Measurements from ENCODE around the gene NTN4.
"Not testable (repeated sequence)": the region's sequence is repeated elsewhere in the genome, so short reads cannot be mapped to it uniquely, and the experiment has no call there.

NTN4 gene

GRCh38 chr12:95756362-95756761, 34.2 kb downstream of the NTN4 start:
- no peak for DNase-seq (ENCODE audit: low read depth in 1 of 2, low spot score in 1 of 2)

DNA sequence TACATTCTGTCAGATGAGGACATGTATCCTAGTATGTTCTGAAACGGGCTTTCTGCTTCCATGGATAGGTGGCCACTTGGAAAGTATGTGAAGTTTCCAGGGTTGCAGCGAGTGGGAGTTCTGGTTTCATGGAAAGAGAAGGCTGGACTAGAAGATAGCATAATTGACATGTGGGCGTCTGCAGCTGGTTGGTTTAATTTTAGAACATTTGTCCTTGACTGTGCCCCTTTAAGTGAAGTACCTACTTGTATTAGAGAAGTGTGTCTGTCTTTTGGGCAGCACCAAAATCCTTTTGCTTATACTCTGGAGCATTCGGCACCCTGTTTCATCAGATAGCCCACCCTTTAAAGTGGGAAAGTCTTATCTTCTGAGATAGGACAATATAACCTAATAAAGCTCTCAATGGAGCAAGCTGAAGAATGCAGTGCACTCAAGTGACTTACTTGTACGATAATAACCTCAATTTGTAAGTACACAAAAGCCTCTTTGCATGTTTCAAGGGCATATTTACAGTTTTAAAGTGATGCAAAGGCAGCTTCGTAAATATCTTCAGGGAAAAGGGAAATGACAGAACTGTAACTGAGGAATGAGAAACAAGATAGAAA, 35.2 kb downstream of the NTN4 start:
- DNase-seq (ENCODE audit: low read depth in 1 of 2, low spot score in 1 of 2): no peak

GRCh38 chr12:95746062-95746461, 44.5 kb downstream of the NTN4 start:
- not testable (repeated sequence) for DNase-seq (ENCODE audit: low read depth in 1 of 2, low spot score in 1 of 2)

DNA sequence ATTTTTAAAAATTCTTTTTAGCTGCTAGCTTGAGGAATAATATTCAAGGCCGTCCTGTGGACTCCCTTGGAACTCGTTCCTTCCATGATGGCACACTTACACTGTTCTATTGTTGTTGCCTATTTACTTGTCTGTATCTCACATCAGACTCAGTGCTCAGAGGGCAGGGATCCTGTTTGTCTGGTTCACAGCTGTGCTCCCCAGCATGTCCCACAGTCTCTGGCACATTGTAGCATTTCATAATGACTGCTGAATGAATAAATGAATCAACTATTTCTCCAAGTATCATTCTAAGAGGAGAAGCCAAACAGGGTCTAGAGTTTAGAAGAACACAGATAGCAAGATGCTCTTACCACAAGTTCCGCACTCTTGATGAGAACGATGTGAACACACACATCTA, 48.0 kb downstream of the NTN4 start:
- DNase-seq (ENCODE audit: low read depth in 1 of 2, low spot score in 1 of 2): no peak

DNA sequence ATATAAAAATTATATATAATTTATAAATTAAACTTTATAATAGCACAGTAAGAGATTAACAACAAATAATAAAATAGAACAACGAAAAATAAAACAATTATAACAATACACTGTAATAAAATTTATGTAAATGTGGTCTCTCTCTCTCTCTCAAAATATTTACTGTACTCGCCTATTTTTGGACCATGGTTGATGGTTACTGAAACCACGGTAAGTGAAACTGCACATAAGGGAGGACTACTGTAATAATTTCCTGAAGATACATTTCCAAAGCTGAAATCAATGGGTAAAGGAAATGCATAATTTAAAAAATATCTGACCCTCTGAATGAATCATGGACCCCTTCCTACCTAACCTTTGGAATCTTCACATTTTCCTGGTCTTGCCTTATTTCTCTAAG, 48.9 kb downstream of the NTN4 start:
- no peak for DNase-seq (ENCODE audit: low read depth in 1 of 2, low spot score in 1 of 2)

DNA sequence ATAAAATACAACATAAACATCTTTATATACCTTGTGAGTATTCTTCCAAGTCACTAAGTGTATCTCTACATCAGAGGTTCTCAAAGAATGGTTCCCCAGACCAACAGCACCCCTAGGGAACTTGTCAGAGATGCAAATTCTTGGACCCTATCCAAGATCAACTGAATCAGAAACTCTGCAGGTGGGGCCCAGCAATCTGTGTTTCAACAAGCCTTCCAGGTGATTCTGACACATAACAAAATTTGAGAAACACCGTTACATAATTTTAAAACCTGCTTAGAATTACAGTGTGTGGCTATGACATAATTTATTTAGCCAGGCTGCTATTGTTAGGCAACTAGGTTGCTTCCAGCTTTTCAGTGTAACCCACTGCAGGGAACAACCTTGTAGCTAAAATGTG, 49.8 kb downstream of the NTN4 start:
- DNase-seq (ENCODE audit: low read depth in 1 of 2, low spot score in 1 of 2): no peak

GRCh38 chr12:95739561-95740313, 50.8 kb downstream of the NTN4 start:
- no peak for DNase-seq (ENCODE audit: low read depth in 1 of 2, low spot score in 1 of 2)

DNA sequence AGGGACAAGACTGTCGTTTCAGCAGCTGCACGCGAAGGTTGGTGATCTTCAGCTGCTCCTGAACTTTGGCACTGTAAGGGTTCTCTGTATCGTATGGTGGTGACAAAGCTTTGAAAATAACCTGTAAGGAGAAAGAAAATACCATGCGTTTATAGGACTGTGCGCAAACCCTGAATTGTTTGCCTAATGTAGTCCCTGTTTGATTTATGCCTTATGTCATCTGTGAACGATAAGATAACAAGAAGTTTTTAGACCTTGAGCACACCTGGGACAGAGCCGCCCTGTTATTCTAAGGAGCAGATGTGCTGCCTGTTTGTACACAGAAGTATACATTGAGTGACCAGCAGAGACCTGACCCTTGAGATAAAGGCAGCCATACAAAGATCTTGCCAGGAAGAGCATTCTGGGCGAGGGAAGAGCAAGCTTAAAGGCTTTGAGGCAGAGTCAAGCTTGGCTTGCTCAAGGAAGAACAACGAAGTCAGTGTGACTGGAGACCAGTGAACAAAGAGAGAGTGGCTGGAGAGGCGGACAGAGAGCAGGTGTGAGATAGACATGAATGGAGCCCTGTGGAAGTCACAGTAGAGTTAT, 52.4 kb downstream of the NTN4 start:
- DNase-seq (ENCODE audit: low read depth in 1 of 2, low spot score in 1 of 2): no peak

DNA sequence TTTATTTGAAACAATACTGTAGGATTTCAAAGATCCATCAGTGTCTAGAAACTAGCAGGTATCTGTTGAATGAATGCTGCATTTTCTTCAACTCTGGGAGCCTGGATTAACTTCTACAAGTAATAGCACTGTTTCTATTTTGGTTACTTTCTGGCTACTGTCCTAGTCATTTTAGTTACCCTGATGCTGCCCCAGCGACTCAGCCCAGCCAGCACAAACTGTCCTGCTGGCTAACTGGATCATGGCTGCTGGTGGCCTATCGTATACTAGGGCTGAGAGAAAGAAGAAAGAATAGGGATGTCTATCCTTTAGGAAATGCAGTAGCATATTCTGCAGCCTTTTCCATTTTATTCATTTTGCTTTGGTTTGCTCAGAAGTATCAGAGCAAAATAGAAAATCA, 53.9 kb downstream of the NTN4 start:
- no peak for DNase-seq (ENCODE audit: low read depth in 1 of 2, low spot score in 1 of 2)

GRCh38 chr12:95735728-95736127, 54.8 kb downstream of the NTN4 start:
- DNase-seq (ENCODE audit: low read depth in 1 of 2, low spot score in 1 of 2): not testable (repeated sequence)

- no peak for DNase-seq (ENCODE audit: low read depth in 1 of 2, low spot score in 1 of 2)
Observed at GRCh38 chr12:95733141-95733825, 57.3 kb downstream of the NTN4 start.

DNA sequence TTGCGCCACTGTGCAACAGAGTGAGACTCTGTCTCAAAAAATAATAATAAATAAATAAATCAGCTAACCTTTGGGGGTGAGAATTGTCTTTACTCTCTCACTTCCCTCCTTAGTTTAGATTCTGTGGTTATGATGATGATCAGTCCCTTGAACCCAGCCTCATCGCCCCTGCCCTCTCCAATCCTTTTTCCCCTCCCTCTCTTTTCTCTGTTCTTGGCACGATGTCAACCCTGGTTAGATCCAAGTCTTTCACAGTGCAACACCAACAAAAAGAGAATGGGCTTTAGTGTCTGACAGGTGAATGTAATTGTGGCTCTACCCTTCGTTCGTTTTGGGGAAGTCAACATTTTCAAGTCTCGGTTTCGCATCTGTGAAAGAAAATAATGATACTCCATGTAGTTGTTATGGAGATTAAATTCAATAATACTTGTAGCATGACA, 59.0 kb downstream of the NTN4 start:
- DNase-seq (ENCODE audit: low read depth in 1 of 2, low spot score in 1 of 2): no peak

GRCh38 chr12:95730457-95730856, 60.1 kb downstream of the NTN4 start:
- DNase-seq (ENCODE audit: low read depth in 1 of 2, low spot score in 1 of 2): no peak

- DNase-seq (ENCODE audit: low read depth in 1 of 2, low spot score in 1 of 2): no peak
Observed at GRCh38 chr12:95726903-95727302, 63.7 kb downstream of the NTN4 start.

DNA sequence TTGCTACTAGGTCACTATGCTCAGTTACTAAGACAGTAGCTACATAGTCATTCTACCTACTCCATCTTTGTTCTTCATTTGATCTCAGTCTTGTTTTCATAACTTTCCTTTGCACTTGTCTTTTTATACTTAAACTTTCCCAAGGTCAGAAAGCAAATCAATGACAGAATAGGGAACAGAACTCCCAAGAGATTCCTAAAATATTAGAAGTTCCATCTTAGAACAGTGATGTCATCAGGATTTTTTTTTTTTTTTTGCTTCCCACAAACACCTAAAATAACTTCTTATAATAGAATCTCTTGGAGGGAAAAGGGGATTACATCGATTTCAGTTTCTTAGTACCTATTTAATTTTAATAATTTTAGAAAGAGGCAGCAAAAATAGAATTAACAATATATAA, 65.8 kb downstream of the NTN4 start:
- DNase-seq (ENCODE audit: low read depth in 1 of 2, low spot score in 1 of 2): no peak

- no peak for DNase-seq (ENCODE audit: low read depth in 1 of 2, low spot score in 1 of 2)
Observed at GRCh38 chr12:95723693-95724384, 66.7 kb downstream of the NTN4 start.

GRCh38 chr12:95721320-95721719, 69.2 kb downstream of the NTN4 start:
- no peak for DNase-seq (ENCODE audit: low read depth in 1 of 2, low spot score in 1 of 2)

DNA sequence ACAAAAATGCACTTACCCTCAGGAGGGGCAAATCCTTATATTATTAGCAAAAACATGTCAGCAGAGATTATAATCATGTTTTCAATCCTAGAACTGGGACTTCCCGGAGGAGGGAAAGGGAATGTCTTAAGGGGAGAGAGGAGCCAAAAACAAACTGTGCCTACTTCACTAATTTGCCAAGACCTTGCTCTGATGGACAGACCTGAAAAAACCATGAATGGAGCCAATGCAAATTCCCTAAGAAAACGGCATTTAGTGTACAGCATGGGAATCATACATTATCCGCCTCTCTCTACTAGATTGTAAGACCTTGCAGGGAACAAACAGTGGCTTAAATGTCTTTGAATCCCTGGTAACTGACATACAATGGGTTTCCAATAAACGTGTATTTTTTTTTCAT, 70.4 kb downstream of the NTN4 start:
- DNase-seq (ENCODE audit: low read depth in 1 of 2, low spot score in 1 of 2): no peak

- DNase-seq (ENCODE audit: low read depth in 1 of 2, low spot score in 1 of 2): no peak
Observed at GRCh38 chr12:95718772-95719171, 71.8 kb downstream of the NTN4 start.

GRCh38 chr12:95718006-95718431, 72.5 kb downstream of the NTN4 start:
- DNase-seq (ENCODE audit: low read depth in 1 of 2, low spot score in 1 of 2): no peak

GRCh38 chr12:95717316-95717928, 73.1 kb downstream of the NTN4 start:
- no peak for DNase-seq (ENCODE audit: low read depth in 1 of 2, low spot score in 1 of 2)

Measured in stimulated activated CD4-positive, alpha-beta T cell treated with anti-CD3 and anti-CD28 coated beads, Interleukin-15, amount 100 ng/mL, for 1 hour (primary cell).